SK-N-MC (cell line): Measurements from ENCODE around the gene DPF3.

Experiments
- DNase-seq: peaks from one replicate; pipeline ENCODE4 v3.0.0-alpha.2; 2011; ENCODE audit warnings: low read depth, low spot score
- H3K27ac ChIP-seq: fragments of 200-600 bp; sonication (generic); 2 replicates; pipeline ENCODE4 v1.5.1; 2016; ENCODE audit warnings: mixed run types
- H3K36me3 ChIP-seq: fragments of 200-600 bp; sonication (generic); 2 replicates; pipeline ENCODE4 v1.6.1; 2017; ENCODE audit warnings: antibody characterized with exemption, low read length, mixed read lengths; ENCODE audit not compliant: insufficient read depth
- H3K4me3 ChIP-seq: fragments of 200-600 bp; sonication (generic); 2 replicates; pipeline ENCODE4 v1.5.1; 2016
- H3K9ac ChIP-seq: fragments of 200-600 bp; sonication (generic); 2 replicates; pipeline ENCODE4 v1.8.0; 2017; ENCODE audit warnings: mixed run types, mixed read lengths; ENCODE audit not compliant: insufficient read length
- H3K9me3 ChIP-seq: fragments of 200-600 bp; sonication (generic); 2 replicates; pipeline ENCODE4 v1.6.1; 2017; ENCODE audit warnings: low read depth, mild to moderate bottlenecking, antibody characterized with exemption, low read length, moderate library complexity, mixed read lengths
- EZH2 ChIP-seq: fragments of 200-600 bp; sonication (generic); IDR thresholded peaks from one replicate; pipeline ENCODE4 v1.6.1; 2017; ENCODE audit warnings: antibody characterized with exemption
- FOXP2 ChIP-seq: optimal IDR thresholded peaks from 2 replicates; pipeline ENCODE3; 2011; ENCODE audit warnings: mild to moderate bottlenecking, moderate library complexity; ENCODE audit not compliant: insufficient read depth; ENCODE audit errors: extremely low read length, control extremely low read depth
- POLR2AphosphoS5 ChIP-seq: IDR thresholded peaks from 2 replicates; pipeline ENCODE4 v1.6.1; 2012; ENCODE audit warnings: mild to moderate bottlenecking, low read depth, low read length, borderline replicate concordance

Gene DPF3

GRCh38 chr14:72816287-72816686, 77.6 kb downstream of the DPF3 start:
- DNase-seq: no peak
- Histone ChIP-seq H3K4me3 (no peak overlapping the region), H3K9me3 (no peaks in the 10 kb centered on the region), H3K9ac (no peak overlapping the region), H3K27ac (no peak overlapping the region), H3K36me3 (no peaks in the 10 kb centered on the region)
- TF ChIP-seq POLR2AphosphoS5 (no peak), FOXP2 (no peak), EZH2 (no peak)

GRCh38 chr14:72815430-72815829, 78.5 kb downstream of the DPF3 start:
- H3K27ac ChIP-seq: no peak overlapping the region
- TF ChIP-seq POLR2AphosphoS5 (no peak), EZH2 (no peak), FOXP2 (no peak)
- H3K9ac ChIP-seq: no peak overlapping the region
- H3K36me3 ChIP-seq: no peaks in the 10 kb centered on the region
- no peak overlapping the region for H3K4me3 ChIP-seq
- no peak for DNase-seq
- H3K9me3 ChIP-seq: no peaks in the 10 kb centered on the region

- no peak for DNase-seq
- H3K36me3 ChIP-seq: no peaks in the 10 kb centered on the region
- no peak overlapping the region for H3K27ac ChIP-seq
- H3K4me3 ChIP-seq: no peak overlapping the region
- H3K9me3 ChIP-seq: no peaks in the 10 kb centered on the region
- H3K9ac ChIP-seq: no peak overlapping the region
- no peak for TF ChIP-seq EZH2
- no peak for TF ChIP-seq POLR2AphosphoS5
- TF ChIP-seq FOXP2: no peak
These were observed 81.5 kb downstream of the DPF3 start for GRCh38 chr14:72812292-72812851.

GRCh38 chr14:72810201-72810600, 83.7 kb downstream of the DPF3 start:
- Histone ChIP-seq H3K36me3 (no peaks in the 10 kb centered on the region), H3K9ac (no peak overlapping the region), H3K9me3 (no peaks in the 10 kb centered on the region), H3K27ac (no peak overlapping the region), H3K4me3 (no peak overlapping the region)
- TF ChIP-seq FOXP2 (no peak), EZH2 (no peak), POLR2AphosphoS5 (no peak)
- no peak for DNase-seq

GRCh38 chr14:72809063-72809462, 84.8 kb downstream of the DPF3 start:
- DNase-seq: no peak
- Histone ChIP-seq H3K36me3 (no peaks in the 10 kb centered on the region), H3K9ac (no peak overlapping the region), H3K27ac (peak overlapping the region; percentile 76), H3K4me3 (peak overlapping the region; percentile 31; the same call in 1 of the 2 replicates), H3K9me3 (no peaks in the 10 kb centered on the region)
- TF ChIP-seq POLR2AphosphoS5 (no peak), FOXP2 (no peak), EZH2 (no peak)

- DNase-seq: no peak
- Histone ChIP-seq H3K9ac (no peak overlapping the region), H3K27ac (peak overlapping the region; percentile 76), H3K4me3 (peak overlapping the region; percentile 31; the same call in 1 of the 2 replicates), H3K36me3 (no peaks in the 10 kb centered on the region), H3K9me3 (no peaks in the 10 kb centered on the region)
- TF ChIP-seq FOXP2 (no peak), EZH2 (no peak), POLR2AphosphoS5 (no peak)
These were observed 85.3 kb downstream of the DPF3 start for GRCh38 chr14:72808564-72808963.

- no peak overlapping the region for H3K9ac ChIP-seq
- H3K9me3 ChIP-seq: no peaks in the 10 kb centered on the region
- no peak for DNase-seq
- H3K36me3 ChIP-seq: no peaks in the 10 kb centered on the region
- TF ChIP-seq EZH2 (no peak), FOXP2 (no peak), POLR2AphosphoS5 (no peak)
- H3K4me3 ChIP-seq: no peak overlapping the region
- H3K27ac ChIP-seq: no peak overlapping the region
These were observed 91.3 kb downstream of the DPF3 start for GRCh38 chr14:72802588-72802946.

- Histone ChIP-seq H3K36me3 (no peaks in the 10 kb centered on the region), H3K9me3 (no peaks in the 10 kb centered on the region), H3K9ac (no peak overlapping the region), H3K4me3 (no peak overlapping the region), H3K27ac (no peak overlapping the region)
- TF ChIP-seq FOXP2: no peak
- TF ChIP-seq POLR2AphosphoS5: no peak
- no peak for TF ChIP-seq EZH2
- DNase-seq: no peak
These were observed 91.9 kb downstream of the DPF3 start for GRCh38 chr14:72801836-72802587.
